Measurements from ENCODE around the gene SLC30A10.

DNA sequence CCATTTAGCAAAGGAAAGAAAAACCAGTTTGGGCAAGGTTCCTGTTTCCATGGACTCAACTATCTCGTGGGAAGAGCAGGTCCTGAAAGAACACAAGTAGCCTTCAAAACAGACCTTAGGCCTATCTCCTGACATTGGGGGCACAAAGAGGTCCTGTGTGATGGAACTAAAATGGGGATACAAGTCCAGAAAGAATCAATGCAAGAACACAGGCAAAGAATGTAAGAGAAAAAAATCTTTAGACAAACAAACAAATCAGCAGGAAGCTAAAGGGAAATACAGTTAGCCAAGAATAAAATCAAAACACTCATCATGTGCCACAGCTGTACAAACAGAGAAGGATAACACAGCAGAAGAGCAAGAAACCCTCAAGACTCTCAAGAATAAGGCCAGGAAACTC, 28.2 kb downstream of the SLC30A10 start:
- no peak for TF ChIP-seq CTCF (conservative IDR thresholded peaks at IDR 0.05; ENCODE audit: low read depth, low read length)
- TF ChIP-seq EZH2 (IDR thresholded peaks at IDR 0.05; ENCODE audit: borderline replicate concordance, low read depth, low read length, poor library complexity, severe bottlenecking) = no peak
